Uterus (tissue), 2 donors: ENCODE measurements around the gene TIMP1.

ENCODE experiments used
- POLR2A ChIP-seq, 2 donors: fragments of 450-650 bp; IDR thresholded peaks; one replicate each; pipeline ENCODE4 v1.6.1; 2016; ENCODE audit warnings: antibody characterized with exemption in 2 of 2, mild to moderate bottlenecking in 1 of 2, moderate library complexity in 1 of 2
- TF ChIP-seq, protein P1 (sequence below), 4 experiments: fragments of 200-600 bp in 2 of 4; fragments of 450-650 bp in 2 of 4; sonication (generic) in 2 of 4; IDR thresholded peaks; one replicate each; pipeline ENCODE4 v1.5.1; 2016 to 2019; ENCODE audit warnings: antibody characterized with exemption in 4 of 4, mild to moderate bottlenecking in 2 of 4, moderate library complexity in 1 of 4

DNA sequence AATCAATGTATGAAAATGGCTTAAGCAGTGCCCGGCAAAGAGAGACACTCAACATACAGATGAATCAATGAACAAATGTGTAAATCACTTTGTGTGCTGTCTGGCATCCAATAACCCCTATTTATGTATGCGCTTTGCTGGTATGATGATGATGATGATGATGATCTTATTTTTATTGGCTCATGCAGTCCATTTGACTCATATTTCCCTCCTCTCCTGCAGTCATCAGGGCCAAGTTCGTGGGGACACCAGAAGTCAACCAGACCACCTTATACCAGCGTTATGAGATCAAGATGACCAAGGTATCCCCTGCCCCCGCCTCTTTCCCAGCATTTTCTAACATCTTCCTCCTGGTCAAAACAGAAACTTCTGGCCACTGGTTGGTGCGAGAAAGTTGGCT lies 2.5 kb downstream of the TIMP1 start:
- TF ChIP-seq, protein P1, sequence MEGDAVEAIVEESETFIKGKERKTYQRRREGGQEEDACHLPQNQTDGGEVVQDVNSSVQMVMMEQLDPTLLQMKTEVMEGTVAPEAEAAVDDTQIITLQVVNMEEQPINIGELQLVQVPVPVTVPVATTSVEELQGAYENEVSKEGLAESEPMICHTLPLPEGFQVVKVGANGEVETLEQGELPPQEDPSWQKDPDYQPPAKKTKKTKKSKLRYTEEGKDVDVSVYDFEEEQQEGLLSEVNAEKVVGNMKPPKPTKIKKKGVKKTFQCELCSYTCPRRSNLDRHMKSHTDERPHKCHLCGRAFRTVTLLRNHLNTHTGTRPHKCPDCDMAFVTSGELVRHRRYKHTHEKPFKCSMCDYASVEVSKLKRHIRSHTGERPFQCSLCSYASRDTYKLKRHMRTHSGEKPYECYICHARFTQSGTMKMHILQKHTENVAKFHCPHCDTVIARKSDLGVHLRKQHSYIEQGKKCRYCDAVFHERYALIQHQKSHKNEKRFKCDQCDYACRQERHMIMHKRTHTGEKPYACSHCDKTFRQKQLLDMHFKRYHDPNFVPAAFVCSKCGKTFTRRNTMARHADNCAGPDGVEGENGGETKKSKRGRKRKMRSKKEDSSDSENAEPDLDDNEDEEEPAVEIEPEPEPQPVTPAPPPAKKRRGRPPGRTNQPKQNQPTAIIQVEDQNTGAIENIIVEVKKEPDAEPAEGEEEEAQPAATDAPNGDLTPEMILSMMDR (IDR thresholded peaks at IDR 0.05), result no peak
- TF ChIP-seq POLR2A (IDR thresholded peaks at IDR 0.05), result no peak
